HL-60 (cell line): ENCODE data around the gene MAD1L1.

Experiments
- DNase-seq, 2 experiments: peaks; one replicate each; pipeline ENCODE4 v3.0.0-alpha.2; 2010 to 2020; ENCODE audit warnings: low read depth in 1 of 2, low spot score in 1 of 2
- H3K27ac ChIP-seq: fragments of 250-450 bp; sonication (Bioruptor Pico); replicated peaks from 2 replicates; pipeline ENCODE4 v1.5.1; 2020; ENCODE audit warnings: mild to moderate bottlenecking, moderate library complexity
- H3K27me3 ChIP-seq: fragments of 250-450 bp; sonication (Bioruptor Pico); 2 replicates; pipeline ENCODE4 v1.5.1; 2021; ENCODE audit warnings: mild to moderate bottlenecking, moderate library complexity; ENCODE audit not compliant: insufficient read depth, poor library complexity, severe bottlenecking
- H3K4me3 ChIP-seq: replicated peaks from 2 replicates; pipeline ENCODE4 v1.5.1; 2011; ENCODE audit warnings: mild to moderate bottlenecking, control low read depth, low read length; ENCODE audit not compliant: insufficient read depth
- CTCF ChIP-seq: IDR thresholded peaks from one replicate; pipeline ENCODE4 v1.5.1; 2011; ENCODE audit warnings: low read length, control low read depth, inconsistent platforms; ENCODE audit not compliant: insufficient read depth
- GABPA ChIP-seq: IDR thresholded peaks from 2 replicates; pipeline ENCODE4 v1.6.1; 2012; ENCODE audit warnings: low read depth
- POLR2AphosphoS5 ChIP-seq: IDR thresholded peaks from 2 replicates; pipeline ENCODE4 v1.6.1; 2012; ENCODE audit warnings: low read depth
- REST ChIP-seq: IDR thresholded peaks from 2 replicates; pipeline ENCODE4 v1.6.1; 2012; ENCODE audit warnings: low read depth; ENCODE audit not compliant: insufficient replicate concordance
- SPI1 ChIP-seq: IDR thresholded peaks from 2 replicates; pipeline ENCODE4 v1.6.1; 2012; ENCODE audit warnings: low read depth, mild to moderate bottlenecking, borderline replicate concordance

The MAD1L1 gene

GRCh38 chr7:2243458-2243857 is 10.7 kb upstream of the MAD1L1 start:
- no peaks in the 10 kb centered on the region for H3K27me3 ChIP-seq
- no peak for DNase-seq
- no peak overlapping the region; the same call in 1 of the 2 replicates for H3K27ac ChIP-seq
- TF ChIP-seq REST (no peak), CTCF (no peak), GABPA (no peak), SPI1 (no peak), POLR2AphosphoS5 (no peak)
- no peak overlapping the region for H3K4me3 ChIP-seq

GRCh38 chr7:2242541-2243429 is 10.0 kb upstream of the MAD1L1 start:
- TF ChIP-seq SPI1 (no peak), REST (no peak), GABPA (no peak), CTCF (no peak), POLR2AphosphoS5 (no peak)
- peak overlapping the region; percentile 91 for H3K4me3 ChIP-seq
- peak in 1 of 2 experiments; percentile 53 for DNase-seq
- no peaks in the 10 kb centered on the region for H3K27me3 ChIP-seq
- peak overlapping the region; percentile 81 for H3K27ac ChIP-seq

GRCh38 chr7:2241580-2242540 is 9.1 kb upstream of the MAD1L1 start, which contains the start of the genes MRM2 and NUDT1:
TSS of gene MRM2 (minus strand) at chr7:2242205. CDS start at chr7:2242169, 36 bp downstream.
TSS of gene NUDT1 (plus strand) at chr7:2242226. CDS start at chr7:2244575, 2,349 bp downstream.
- TF ChIP-seq REST (peak; percentile 69), POLR2AphosphoS5 (peak; percentile 89), CTCF (no peak), GABPA (peak; percentile 95), SPI1 (peak; percentile 33; the same call in 1 of the 2 replicates)
- Histone ChIP-seq H3K27me3 (no peaks in the 10 kb centered on the region), H3K27ac (peak within 1 kb of the TSS; percentile 81)

More at GRCh38 chr7:2241580-2242540, 9.1 kb upstream of the MAD1L1 start, which contains the start of the genes MRM2 and NUDT1:
- peak; percentile 74 to 82 for DNase-seq
- peak within 1 kb of the TSS; percentile 91 for H3K4me3 ChIP-seq
